Common myeloid progenitor, CD34-positive (primary cell): ENCODE measurements around the gene IL1RL2. TPM values are rescaled to one million over a fixed set of nuclear protein-coding genes. Genes with fewer than 3 reads are reported as not detected.
A peak's percentile ranks its signal among the peaks of the same experiment; 100 is the strongest.

Experiments used
- CTCF ChIA-PET: fragments of 350-600 bp; sonication (Branson Sonifier 250); formaldehyde crosslinking; loops from one replicate; lab custom pipeline; 2021; ENCODE audit warnings: antibody characterized with exemption; lab: Charles Lee
- POLR2A ChIA-PET: fragments of 350-600 bp; sonication (Branson Sonifier 250); formaldehyde crosslinking; loops from one replicate; lab custom pipeline; 2021; ENCODE audit warnings: antibody characterized with exemption; lab: Charles Lee
- DNase-seq, 3 donors: peaks; one replicate each; pipeline versions ENCODE4 v3.0.0 to v3.0.0-alpha.2; 2013
- H3K27ac ChIP-seq, 2 experiments: 1 replicate in 1 of 2; 2 replicates in 1 of 2; pipeline ENCODE4 v1.7.0; 2013; ENCODE audit warnings: inconsistent platforms in 2 of 2, low read length in 2 of 2, mild to moderate bottlenecking in 2 of 2, low read depth in 1 of 2, moderate library complexity in 1 of 2; ENCODE audit not compliant: severe bottlenecking in 2 of 2, insufficient read depth in 1 of 2, poor library complexity in 1 of 2
- H3K27me3 ChIP-seq, 5 experiments: replicated peaks in 2 of 5; 1 replicate in 3 of 5; 2 replicates in 2 of 5; pipeline versions ENCODE4 v1.6.1 to v1.7.0; 2013; ENCODE audit warnings: low read length in 4 of 5, mild to moderate bottlenecking in 2 of 5, moderate library complexity in 2 of 5, inconsistent platforms in 1 of 5; ENCODE audit not compliant: insufficient read depth in 5 of 5, control insufficient read depth in 4 of 5
- H3K36me3 ChIP-seq, 4 experiments: 1 replicate in 2 of 4; 2 replicates in 2 of 4; pipeline versions ENCODE4 v1.6.1 to v1.7.0; 2013; ENCODE audit warnings: low read length in 3 of 4, control low read depth in 1 of 4, mild to moderate bottlenecking in 1 of 4; ENCODE audit not compliant: control insufficient read depth in 4 of 4, insufficient read depth in 4 of 4
- H3K4me1 ChIP-seq, 4 experiments: 1 replicate in 3 of 4; 2 replicates in 1 of 4; pipeline versions ENCODE4 v1.6.1 to v1.7.1; 2013; ENCODE audit warnings: low read length in 3 of 4, mild to moderate bottlenecking in 3 of 4, control low read depth in 1 of 4, inconsistent platforms in 1 of 4, moderate library complexity in 1 of 4; ENCODE audit not compliant: control insufficient read depth in 4 of 4, insufficient read depth in 4 of 4; ENCODE audit errors: control extremely low read depth in 1 of 4
- H3K4me3 ChIP-seq, 7 experiments: 1 replicate in 4 of 7; 2 replicates in 3 of 7; pipeline versions ENCODE4 v1.5.1 to v1.7.0; 2013; ENCODE audit warnings: mild to moderate bottlenecking in 7 of 7, low read length in 6 of 7, moderate library complexity in 6 of 7, inconsistent platforms in 2 of 7, low read depth in 2 of 7, control low read depth in 1 of 7; ENCODE audit not compliant: insufficient read depth in 4 of 7, control insufficient read depth in 1 of 7; ENCODE audit errors: extremely low read depth in 1 of 7
- H3K9me3 ChIP-seq, 5 experiments: 1 replicate in 4 of 5; 2 replicates in 1 of 5; pipeline versions ENCODE4 v1.6.1 to v1.7.1; 2013; ENCODE audit warnings: low read length in 4 of 5, mild to moderate bottlenecking in 2 of 5, inconsistent platforms in 1 of 5, low read depth in 1 of 5, moderate library complexity in 1 of 5; ENCODE audit not compliant: control insufficient read depth in 4 of 5, insufficient read depth in 2 of 5; ENCODE audit errors: control extremely low read depth in 1 of 5
- WGBS: methylation state at CpG from one replicate; pipeline ENCODE4 v1.1.5; 2013; ENCODE audit not compliant: insufficient coverage; 5-methylcytosine and 5-hydroxymethylcytosine counted together
- polyA plus RNA-seq: library from polyadenylated mRNA; unstranded; fragments of 120-200 nt; gene quantifications from one replicate; pipeline ENCODE4 v1.2.1, GENCODE V29; 2013

IL1RL2 gene
- polyA plus RNA-seq, result not detected

- peak in 1 of 3 donors; percentile 6 for DNase-seq
- POLR2A ChIA-PET, result no interaction called here
- CTCF ChIA-PET, result interaction anchor here (1.0 to 4.1 kb wide), 6 partner anchors 20 to 53 kb away, joined by 3 to 19 read pairs (median 8); no protein-coding TSS in a partner anchor
- Histone ChIP-seq H3K27me3 (peaks cover 0 to 14% (median 0%) of the 10 kb centered on the region in 5 experiments), H3K27ac (no peak within 1 kb of the TSS), H3K36me3 (no peaks in the 10 kb centered on the region), H3K9me3 (no peaks in the 10 kb centered on the region), H3K4me1 (peaks cover 0 to 12% (median 4%) of the 10 kb centered on the region in 4 experiments), H3K4me3 (peak within 1 kb of the TSS in 6 of 7 experiments; percentile 6 to 75 (median 52))
- WGBS, result 77% methylated on average over 29 of the region's 36 CpGs
Observed at GRCh38 chr2:102186791-102187495, at the start of gene IL1RL2. Gene IL1RL2, plus strand, starts transcription at chr2:102187023. Its CDS starts 845 bp downstream, at chr2:102187868.

DNA sequence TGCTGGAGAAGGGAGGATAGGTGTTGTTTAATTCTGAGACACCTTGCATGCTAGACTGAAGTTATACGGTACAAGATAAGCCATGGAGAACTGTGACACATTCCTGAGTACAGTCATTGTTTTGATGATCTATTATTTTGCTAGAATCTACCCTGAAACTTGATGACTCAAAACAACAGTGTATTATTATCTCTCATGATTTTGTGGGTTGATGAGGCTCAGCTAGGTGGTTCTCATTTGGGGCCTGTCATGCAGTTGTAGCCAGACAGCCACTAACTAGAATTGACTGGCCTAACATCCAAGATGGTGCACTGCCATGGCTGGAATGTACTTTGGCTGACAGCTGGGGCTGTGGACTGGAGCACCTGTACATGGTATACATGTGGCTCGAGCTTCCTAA is 49.7 kb upstream of the IL1RL2 start:
- Histone ChIP-seq H3K4me1 (peaks cover 11 to 49% (median 27%) of the 10 kb centered on the region in 4 experiments), H3K27ac (no peak overlapping the region), H3K27me3 (peaks cover 0 to 9% (median 5%) of the 10 kb centered on the region in 5 experiments), H3K36me3 (no peaks in the 10 kb centered on the region), H3K9me3 (no peaks in the 10 kb centered on the region), H3K4me3 (no peak overlapping the region)
- CTCF ChIA-PET, result interaction anchor here (0.6 kb wide), 1 partner anchor 53 kb away, joined by 4 read pairs; no protein-coding TSS in a partner anchor
- 100% methylated on average over 1 of the region's 2 CpGs for WGBS
- POLR2A ChIA-PET, result interaction anchor here (0.6 kb wide), 1 partner anchor 51 kb away, joined by 3 read pairs; no protein-coding TSS in a partner anchor
- no peak for DNase-seq

- WGBS, result 4% methylated on average over 2 of the region's 4 CpGs
- CTCF ChIA-PET, result interaction anchor here (1.7 to 2.5 kb wide), 2 partner anchors 12 to 28 kb away, joined by 3 to 8 read pairs; no protein-coding TSS in a partner anchor
Observed at GRCh38 chr2:102138331-102138730, 48.5 kb upstream of the IL1RL2 start.

DNA sequence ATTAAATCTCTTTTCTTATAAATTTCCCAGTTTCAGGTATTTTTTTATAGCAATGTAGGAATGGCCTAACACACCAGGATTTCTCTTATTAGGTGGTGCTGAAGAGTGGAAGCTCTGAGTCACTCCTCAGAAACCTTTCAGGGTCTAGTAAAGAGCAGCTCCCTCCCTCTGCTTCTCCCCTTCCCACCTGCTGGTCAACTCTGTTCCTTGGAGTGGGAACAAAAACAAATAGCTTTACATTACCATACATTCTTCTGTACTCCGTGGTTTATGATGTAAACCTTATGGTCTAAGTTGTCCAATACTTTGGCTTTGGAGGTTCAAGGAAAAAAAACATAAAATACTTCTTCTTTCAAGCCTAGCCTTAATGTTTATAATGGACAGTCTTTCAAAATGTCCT is 47.0 kb upstream of the IL1RL2 start:
- Histone ChIP-seq H3K27ac (no peak overlapping the region), H3K4me3 (no peak overlapping the region), H3K36me3 (no peaks in the 10 kb centered on the region), H3K27me3 (peaks cover 0 to 25% (median 6%) of the 10 kb centered on the region in 5 experiments), H3K9me3 (peaks cover 0 to 16% (median 3%) of the 10 kb centered on the region in 5 experiments), H3K4me1 (peaks cover 13 to 57% (median 34%) of the 10 kb centered on the region in 4 experiments)
- no CpG with 5 or more reads among the region's 1 CpG for WGBS
- CTCF ChIA-PET, result interaction anchor here (1.5 to 2.5 kb wide), 3 partner anchors 10 to 120 kb away, joined by 3 to 8 read pairs (median 4); no protein-coding TSS in a partner anchor
- POLR2A ChIA-PET, result no interaction called here
- no peak for DNase-seq

More at GRCh38 chr2:102138331-102138730, 48.5 kb upstream of the IL1RL2 start:
- H3K4me3 ChIP-seq, result peak overlapping the region in 1 of 7 experiments; percentile 7
- H3K27me3 ChIP-seq, result peaks cover 0 to 19% (median 6%) of the 10 kb centered on the region in 5 experiments
- peaks cover 13 to 57% (median 34%) of the 10 kb centered on the region in 4 experiments for H3K4me1 ChIP-seq
- POLR2A ChIA-PET, result no interaction called here
- no peaks in the 10 kb centered on the region for H3K36me3 ChIP-seq
- peaks cover 0 to 2% (median 0%) of the 10 kb centered on the region in 5 experiments for H3K9me3 ChIP-seq
- DNase-seq, result peak; percentile 35 to 87 (median 80)
- H3K27ac ChIP-seq, result no peak overlapping the region

DNA sequence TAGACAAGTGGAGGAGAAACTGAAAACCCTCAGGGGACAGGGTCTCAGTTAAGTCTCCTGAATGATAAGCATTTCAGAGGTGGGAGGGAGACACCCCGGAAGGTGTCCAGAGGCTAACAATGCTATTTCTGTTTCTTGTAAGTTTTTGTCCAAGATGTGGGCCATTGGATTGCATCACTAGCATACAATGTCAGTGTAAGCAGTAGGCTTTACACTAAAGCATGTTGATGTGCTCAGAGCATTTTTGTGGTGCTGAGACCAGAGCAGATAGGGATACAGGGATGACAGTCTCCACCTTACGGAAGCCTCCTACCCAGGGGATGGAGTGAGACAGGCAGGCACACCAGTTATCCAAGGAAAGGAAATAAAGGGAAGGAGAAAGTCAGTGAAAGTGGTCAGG is 46.4 kb upstream of the IL1RL2 start:
- ChIA-PET CTCF (interaction anchor here (1.5 to 2.7 kb wide), 4 partner anchors 26 to 135 kb away, joined by 4 to 10 read pairs (median 8); no protein-coding TSS in a partner anchor), POLR2A (no interaction called here)
- DNase-seq, result no peak
- Histone ChIP-seq H3K36me3 (no peaks in the 10 kb centered on the region), H3K27me3 (peaks cover 0 to 25% (median 6%) of the 10 kb centered on the region in 5 experiments), H3K4me3 (no peak overlapping the region), H3K27ac (no peak overlapping the region), H3K9me3 (peaks cover 0 to 22% (median 6%) of the 10 kb centered on the region in 5 experiments), H3K4me1 (peaks cover 13 to 57% (median 34%) of the 10 kb centered on the region in 4 experiments)
- WGBS, result 100% methylated on average over 2 of the region's 2 CpGs

DNA sequence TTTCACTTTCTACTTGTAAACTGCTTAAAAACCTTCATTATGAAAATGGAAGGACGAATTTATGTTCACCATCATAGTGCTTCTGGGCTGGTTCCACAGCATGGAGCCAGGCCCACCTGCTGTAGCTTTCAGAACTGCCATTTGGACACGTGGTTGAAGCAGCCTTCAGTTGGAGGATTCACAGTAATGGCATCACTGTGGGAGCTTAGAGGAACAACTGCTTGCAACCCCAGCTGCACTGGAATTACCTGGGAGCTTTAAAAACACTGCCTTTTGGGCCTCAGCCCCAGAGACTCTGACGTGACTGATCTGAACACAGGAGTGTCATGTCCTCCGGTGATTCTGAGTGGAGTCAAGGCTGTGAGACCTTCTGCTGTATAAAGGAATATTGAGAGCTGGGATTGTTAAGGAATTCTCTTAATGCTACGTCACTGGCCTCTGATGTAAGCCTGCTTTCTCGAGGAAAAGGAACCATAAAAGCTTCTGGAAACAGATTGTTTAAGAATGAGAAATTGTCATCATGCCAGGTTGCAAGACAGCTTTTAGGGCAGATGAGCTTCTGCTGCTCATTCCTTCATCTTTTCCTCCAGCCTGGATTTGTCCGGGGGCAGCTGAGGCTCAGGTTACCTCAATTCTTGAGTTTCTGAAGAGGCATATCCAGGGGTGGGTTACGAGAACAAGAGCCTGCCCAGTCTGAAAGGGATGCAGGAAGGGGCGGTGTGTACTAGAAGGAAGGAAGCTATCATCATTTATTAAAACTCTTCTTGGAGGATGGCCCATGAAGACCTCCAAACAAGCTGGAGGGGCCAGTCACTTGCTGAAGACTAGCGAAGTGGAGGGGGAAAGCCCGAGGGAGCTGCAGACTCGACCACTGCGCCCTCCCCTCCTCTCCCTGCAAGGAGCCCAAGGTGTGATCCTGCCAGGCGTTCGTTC is 45.5 kb upstream of the IL1RL2 start:
- Histone ChIP-seq H3K27me3 (peaks cover 0 to 25% (median 6%) of the 10 kb centered on the region in 5 experiments), H3K4me3 (no peak overlapping the region), H3K4me1 (peaks cover 13 to 57% (median 34%) of the 10 kb centered on the region in 4 experiments), H3K36me3 (no peaks in the 10 kb centered on the region), H3K9me3 (peaks cover 2 to 28% (median 13%) of the 10 kb centered on the region in 5 experiments), H3K27ac (no peak overlapping the region)
- WGBS, result 51% methylated on average over 12 of the region's 15 CpGs
- ChIA-PET CTCF (interaction anchor here (0.8 to 2.7 kb wide), 15 partner anchors 9 to 303 kb away, joined by 3 to 10 read pairs (median 4); no protein-coding TSS in a partner anchor), POLR2A (no interaction called here)
- peak in 2 of 3 donors; percentile 5 to 30 for DNase-seq
